Mucosa of rectum (tissue), 2 donors: Measurements from ENCODE around the gene ALDH16A1.
"Not testable (repeated sequence)": the region's sequence is repeated elsewhere in the genome, so short reads cannot be mapped to it uniquely, and the experiment has no call there.

Experiments
- H3K27ac ChIP-seq, 2 donors: one replicate each; pipeline ENCODE4 v1.7.0; 2013; ENCODE audit warnings: inconsistent platforms in 2 of 2, low read depth in 2 of 2, low read length in 2 of 2
- H3K27me3 ChIP-seq, 2 donors: one replicate each; pipeline ENCODE4 v1.7.0; 2013; ENCODE audit warnings: low read length in 2 of 2; ENCODE audit not compliant: control insufficient read depth in 2 of 2, insufficient read depth in 2 of 2
- H3K36me3 ChIP-seq, 2 donors: one replicate each; pipeline ENCODE4 v1.7.0; 2013; ENCODE audit warnings: low read length in 2 of 2; ENCODE audit not compliant: control insufficient read depth in 2 of 2, insufficient read depth in 2 of 2
- H3K4me1 ChIP-seq, 2 donors: one replicate each; pipeline ENCODE4 v1.7.0; 2013; ENCODE audit warnings: low read length in 2 of 2, mild to moderate bottlenecking in 1 of 2; ENCODE audit not compliant: control insufficient read depth in 2 of 2, insufficient read depth in 2 of 2
- H3K4me3 ChIP-seq, 2 donors: one replicate each; pipeline ENCODE4 v1.7.0; 2013; ENCODE audit warnings: low read length in 2 of 2
- H3K9ac ChIP-seq, 2 donors: one replicate each; pipeline ENCODE4 v1.7.0; 2013; ENCODE audit warnings: low read length in 2 of 2, low read depth in 1 of 2, mild to moderate bottlenecking in 1 of 2
- H3K9me3 ChIP-seq, 2 donors: one replicate each; pipeline ENCODE4 v1.7.0; 2013; ENCODE audit warnings: low read length in 2 of 2; ENCODE audit not compliant: control insufficient read depth in 2 of 2
- donor health status: healthy.
- donor health status: Normal muscosa, but diverticular disease.

The ALDH16A1 gene

GRCh38 chr19:49472936-49473335 is 19.9 kb downstream of the ALDH16A1 start:
- Histone ChIP-seq H3K4me1 (peaks cover 12 to 17% of the 10 kb centered on the region in 2 donors), H3K9me3 (no peaks in the 10 kb centered on the region), H3K27ac (peak overlapping the region in 1 of 2 donors; percentile 9), H3K4me3 (no peak overlapping the region), H3K27me3 (no peaks in the 10 kb centered on the region), H3K9ac (no peak overlapping the region), H3K36me3 (peaks cover 0 to 3% of the 10 kb centered on the region in 2 donors)

- Histone ChIP-seq H3K4me3 (peak overlapping the region; percentile 76 to 78), H3K4me1 (peaks cover 12 to 13% of the 10 kb centered on the region in 2 donors), H3K9ac (peak overlapping the region; percentile 47 to 69), H3K27ac (peak overlapping the region; percentile 69 to 85)
- not testable (repeated sequence) for H3K9me3 ChIP-seq, H3K27me3 ChIP-seq, H3K36me3 ChIP-seq
Measured at GRCh38 chr19:49473501-49473867, 20.5 kb downstream of the ALDH16A1 start.

GRCh38 chr19:49473868-49474541 is 21.0 kb downstream of the ALDH16A1 start, which contains the start of gene FLT3LG:
Gene FLT3LG (plus strand): TSS chr19:49474215. CDS start chr19:49474640, 425 bp downstream.
- Histone ChIP-seq H3K9me3 (no peaks in the 10 kb centered on the region), H3K9ac (peak within 1 kb of the TSS; percentile 60 to 69), H3K4me1 (peaks cover 9 to 10% of the 10 kb centered on the region in 2 donors), H3K36me3 (peaks cover 0 to 3% of the 10 kb centered on the region in 2 donors), H3K4me3 (peak within 1 kb of the TSS; percentile 76 to 78), H3K27me3 (no peaks in the 10 kb centered on the region), H3K27ac (peak within 1 kb of the TSS; percentile 69 to 85)

- Histone ChIP-seq H3K9ac (peak overlapping the region; percentile 60 to 69), H3K27ac (peak overlapping the region; percentile 69 to 85), H3K4me3 (peak overlapping the region; percentile 76 to 78), H3K9me3 (no peaks in the 10 kb centered on the region), H3K4me1 (peaks cover 9 to 10% of the 10 kb centered on the region in 2 donors), H3K36me3 (peaks cover 0 to 3% of the 10 kb centered on the region in 2 donors), H3K27me3 (no peaks in the 10 kb centered on the region)
Measured at GRCh38 chr19:49474542-49474924, 21.5 kb downstream of the ALDH16A1 start.

GRCh38 chr19:49475191-49475917 is 22.3 kb downstream of the ALDH16A1 start:
- peaks cover 0 to 5% of the 10 kb centered on the region in 2 donors for H3K36me3 ChIP-seq
- peak overlapping the region; percentile 69 to 85 for H3K27ac ChIP-seq
- no peaks in the 10 kb centered on the region for H3K9me3 ChIP-seq
- H3K9ac ChIP-seq: peak overlapping the region; percentile 60 to 69
- peak overlapping the region; percentile 76 to 78 for H3K4me3 ChIP-seq
- H3K27me3 ChIP-seq: no peaks in the 10 kb centered on the region
- H3K4me1 ChIP-seq: peaks cover 5 to 8% of the 10 kb centered on the region in 2 donors

GRCh38 chr19:49475995-49476880 is 23.2 kb downstream of the ALDH16A1 start:
- Histone ChIP-seq H3K4me3 (peak overlapping the region in 1 of 2 donors; percentile 76), H3K27me3 (no peaks in the 10 kb centered on the region), H3K36me3 (peaks cover 0 to 3% of the 10 kb centered on the region in 2 donors), H3K27ac (no peak overlapping the region), H3K4me1 (peaks cover 5 to 8% of the 10 kb centered on the region in 2 donors), H3K9ac (no peak overlapping the region), H3K9me3 (no peaks in the 10 kb centered on the region)

- Histone ChIP-seq H3K4me3 (no peak overlapping the region), H3K9me3 (no peaks in the 10 kb centered on the region), H3K27me3 (no peaks in the 10 kb centered on the region), H3K4me1 (no peaks in the 10 kb centered on the region), H3K36me3 (peaks cover 0 to 3% of the 10 kb centered on the region in 2 donors), H3K9ac (no peak overlapping the region), H3K27ac (no peak overlapping the region)
Measured at GRCh38 chr19:49479975-49480628, 27.1 kb downstream of the ALDH16A1 start.

- Histone ChIP-seq H3K4me1 (no peaks in the 10 kb centered on the region), H3K27ac (no peak overlapping the region), H3K36me3 (peaks cover 0 to 3% of the 10 kb centered on the region in 2 donors), H3K9ac (no peak overlapping the region), H3K9me3 (no peaks in the 10 kb centered on the region), H3K4me3 (no peak overlapping the region), H3K27me3 (no peaks in the 10 kb centered on the region)
Measured at GRCh38 chr19:49481020-49481683, 28.1 kb downstream of the ALDH16A1 start.

- Histone ChIP-seq H3K4me3 (no peak overlapping the region), H3K27me3 (no peaks in the 10 kb centered on the region), H3K4me1 (peaks cover 13 to 21% of the 10 kb centered on the region in 2 donors), H3K27ac (no peak overlapping the region), H3K9ac (no peak overlapping the region), H3K9me3 (no peaks in the 10 kb centered on the region), H3K36me3 (peaks cover 18 to 22% of the 10 kb centered on the region in 2 donors)
Measured at GRCh38 chr19:49486232-49486631, 33.2 kb downstream of the ALDH16A1 start.
